ENCODE measurements around the gene PTRH1.
A peak's percentile ranks its signal among the peaks of the same experiment; 100 is the strongest.

PTRH1 gene

DNA sequence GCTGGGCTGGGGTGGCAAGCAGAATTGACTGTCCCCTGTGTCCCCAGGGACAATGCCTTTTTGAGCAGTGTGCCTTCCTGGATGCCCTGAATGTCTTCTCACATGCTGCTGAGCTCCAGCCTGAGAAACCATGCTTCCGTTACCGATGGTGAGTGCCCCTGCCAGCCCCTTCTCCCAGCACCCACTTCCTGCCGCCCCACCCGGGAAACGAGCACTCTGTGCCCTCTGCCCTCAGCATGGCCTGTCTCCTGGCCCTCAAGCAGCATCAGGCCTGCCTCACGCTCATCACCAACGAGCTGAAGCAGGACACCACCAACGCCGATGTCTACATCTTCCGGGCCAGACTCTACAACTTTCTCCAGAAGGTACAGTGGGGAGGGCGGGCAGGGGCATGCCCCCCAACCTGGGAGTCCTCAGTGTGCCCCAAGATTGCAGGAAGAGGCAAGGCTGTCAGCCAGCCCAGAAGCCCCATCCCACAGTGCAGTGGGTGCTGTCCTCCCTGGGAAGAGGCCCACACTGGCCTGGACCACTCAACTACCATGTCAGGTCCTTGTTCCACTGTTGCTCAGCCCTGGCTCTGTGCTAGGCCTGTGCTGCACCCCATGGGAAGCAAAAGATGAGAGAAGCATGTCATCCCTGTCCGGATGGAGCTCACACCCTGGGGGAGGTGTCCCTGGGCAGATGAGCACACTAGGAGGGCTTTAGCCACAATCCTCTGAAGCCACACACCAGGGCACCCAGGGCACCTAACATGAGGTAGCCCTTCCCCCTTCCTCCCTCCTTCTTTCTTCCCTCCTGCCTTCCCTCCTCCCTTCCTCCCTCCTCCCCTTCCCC is 4.8 kb upstream of the PTRH1 start:
- no peak for DNase-seq

GRCh38 chr9:127717766-127718165 is 2.3 kb upstream of the PTRH1 start:
- DNase-seq = no peak

DNA sequence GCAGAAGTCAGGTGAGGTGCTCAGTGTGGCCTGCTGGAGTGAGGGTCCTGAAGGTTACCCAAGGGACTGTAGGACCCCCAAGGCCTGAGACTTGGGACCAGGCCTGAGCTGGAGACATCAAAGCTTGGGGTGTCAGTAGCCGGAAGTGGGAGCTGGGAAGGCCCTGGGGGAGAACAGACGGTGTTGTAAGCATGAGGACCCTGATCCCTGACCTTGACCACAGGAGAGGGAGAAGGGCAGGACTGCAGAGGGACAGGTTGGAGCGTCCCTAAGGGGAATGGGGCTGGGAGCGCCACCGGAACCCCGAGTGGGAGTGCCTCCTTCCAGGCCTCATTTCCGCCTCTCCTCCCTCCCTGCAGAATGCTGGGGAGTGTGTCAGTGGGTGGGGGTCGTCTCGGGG is 949 bp upstream of the PTRH1 start:
- no peak for DNase-seq

- no peak for DNase-seq
Observed at GRCh38 chr9:127714951-127715469, 453 bp downstream of the PTRH1 start.

DNA sequence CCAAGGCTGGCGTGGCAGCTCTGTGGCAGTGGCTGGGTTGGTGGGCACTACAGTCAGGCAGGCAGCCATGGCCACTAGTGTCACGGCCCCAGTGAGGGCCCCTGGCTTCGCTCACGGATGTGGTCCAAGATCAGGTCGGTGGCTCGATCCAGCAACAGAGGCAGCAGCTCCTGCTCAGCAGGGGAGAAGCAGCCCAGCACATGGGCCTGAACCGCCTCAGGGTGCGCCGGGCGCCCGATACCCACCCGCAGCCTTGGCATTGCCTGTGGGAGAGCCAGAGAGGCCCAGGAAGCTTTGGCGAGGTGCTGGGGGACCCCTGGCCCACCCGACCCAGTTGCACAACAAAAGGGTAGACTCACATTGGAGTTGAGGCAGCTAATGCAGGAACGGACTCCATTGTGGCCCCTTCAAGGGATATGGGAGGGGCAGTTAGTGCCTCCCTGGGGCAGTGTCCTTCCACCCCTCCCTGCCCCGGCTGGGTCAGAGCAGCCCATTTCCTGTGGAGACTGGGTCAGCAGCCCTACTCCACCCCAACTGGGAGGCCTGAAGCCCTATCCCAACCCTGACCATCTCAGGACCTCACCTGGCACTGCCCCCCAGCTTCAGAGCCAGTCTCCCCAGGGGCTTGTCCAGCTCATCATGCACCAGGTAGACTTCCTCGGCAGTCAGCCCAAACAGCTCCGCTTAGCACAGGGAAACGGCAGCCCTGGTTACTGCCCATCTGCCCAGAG is 1.3 kb downstream of the PTRH1 start:
- DNase-seq = no peak

GRCh38 chr9:127712867-127713266 is 2.6 kb downstream of the PTRH1 start:
- DNase-seq = no peak

DNA sequence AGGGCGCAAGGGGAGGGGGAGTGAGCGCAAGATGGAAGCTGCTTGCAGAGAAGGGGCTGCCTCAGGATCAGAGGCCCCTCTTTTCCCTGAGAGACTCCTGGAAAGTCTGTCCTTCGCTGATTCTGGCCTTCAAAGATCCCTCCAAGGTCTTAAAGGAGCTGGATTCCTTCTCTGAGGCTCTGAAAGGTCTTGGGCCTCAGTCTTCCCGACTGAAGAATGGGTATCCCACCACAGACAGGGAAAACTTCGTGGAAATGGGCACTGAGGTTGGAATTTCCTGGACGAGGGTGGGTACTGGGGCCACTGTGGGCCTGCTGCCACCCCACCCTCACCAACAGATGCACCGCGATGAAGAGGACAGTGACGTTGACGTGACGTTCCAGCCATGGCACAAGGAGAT is 3.1 kb downstream of the PTRH1 start:
- no peak for DNase-seq

GRCh38 chr9:127711831-127712274 is 3.6 kb downstream of the PTRH1 start:
- peak; percentile 36 for DNase-seq

DNA sequence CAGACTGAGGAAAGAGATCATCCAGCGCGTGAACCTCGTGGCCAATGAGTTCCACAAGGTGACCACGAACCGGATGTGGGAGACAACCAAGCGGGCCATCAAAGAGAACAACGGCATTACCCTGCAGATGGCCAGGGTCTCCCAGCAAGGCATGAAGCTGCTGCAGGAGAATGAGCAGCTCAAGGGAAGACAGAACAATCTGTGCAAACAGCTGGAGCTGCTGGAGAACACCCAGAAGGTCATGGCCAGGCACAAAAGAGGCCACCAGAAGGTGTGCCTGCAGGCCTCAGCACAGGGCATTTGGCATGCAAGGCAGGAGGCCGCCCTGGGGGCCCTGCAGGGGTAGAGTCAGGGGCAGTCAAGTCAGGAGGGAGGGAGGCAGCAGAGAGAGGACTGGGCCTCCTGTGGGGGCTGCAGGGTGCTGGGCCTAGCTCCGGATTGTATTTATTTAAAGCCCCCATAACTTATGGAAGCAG is 4.2 kb downstream of the PTRH1 start:
- peak; percentile 75 for DNase-seq

- no peak for DNase-seq
Observed at GRCh38 chr9:127710204-127710783, 5.2 kb downstream of the PTRH1 start.

DNA sequence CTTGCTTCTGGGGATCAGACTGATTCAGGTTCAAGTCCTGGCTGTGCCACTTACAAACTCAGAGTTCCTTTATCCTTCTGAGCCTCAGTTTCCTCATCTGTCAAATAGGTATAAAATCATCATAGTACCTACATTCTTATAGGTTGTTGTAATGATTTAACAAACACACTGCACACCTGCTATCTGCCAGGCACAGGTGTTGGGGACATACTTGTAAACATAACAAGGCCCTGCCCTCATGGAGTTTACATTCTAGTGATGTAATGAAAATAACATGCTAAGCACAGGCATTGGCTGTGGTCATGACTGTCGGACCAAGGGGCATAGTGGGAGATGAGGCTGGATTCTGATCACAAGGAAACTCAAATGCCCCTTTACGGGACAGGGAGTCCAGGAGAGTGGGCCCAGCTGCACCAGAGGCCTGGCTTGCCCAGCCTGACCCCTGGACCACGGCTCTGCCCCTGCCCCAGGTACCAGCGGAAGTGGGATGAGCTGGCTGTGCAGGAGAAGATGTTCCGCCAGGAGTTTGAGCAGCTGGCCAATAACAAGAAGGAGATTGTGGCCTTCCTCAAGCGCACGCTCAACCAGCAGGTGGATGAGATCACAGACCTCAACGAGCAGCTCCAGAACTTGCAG is 6.4 kb downstream of the PTRH1 start:
- no peak for DNase-seq

- DNase-seq = no peak
Observed at GRCh38 chr9:127707766-127708165, 7.7 kb downstream of the PTRH1 start.

GRCh38 chr9:127706836-127707241 is 8.6 kb downstream of the PTRH1 start, which contains the start of gene CFAP157:
Gene CFAP157, plus strand, starts transcription at chr9:127706988. Its CDS starts 44 bp downstream, at chr9:127707032.
- peak; percentile 35 for DNase-seq

GRCh38 chr9:127705577-127706379 is 9.7 kb downstream of the PTRH1 start:
- no peak for DNase-seq

- DNase-seq = no peak
Observed at GRCh38 chr9:127703289-127703946, 12.0 kb downstream of the PTRH1 start.

DNA sequence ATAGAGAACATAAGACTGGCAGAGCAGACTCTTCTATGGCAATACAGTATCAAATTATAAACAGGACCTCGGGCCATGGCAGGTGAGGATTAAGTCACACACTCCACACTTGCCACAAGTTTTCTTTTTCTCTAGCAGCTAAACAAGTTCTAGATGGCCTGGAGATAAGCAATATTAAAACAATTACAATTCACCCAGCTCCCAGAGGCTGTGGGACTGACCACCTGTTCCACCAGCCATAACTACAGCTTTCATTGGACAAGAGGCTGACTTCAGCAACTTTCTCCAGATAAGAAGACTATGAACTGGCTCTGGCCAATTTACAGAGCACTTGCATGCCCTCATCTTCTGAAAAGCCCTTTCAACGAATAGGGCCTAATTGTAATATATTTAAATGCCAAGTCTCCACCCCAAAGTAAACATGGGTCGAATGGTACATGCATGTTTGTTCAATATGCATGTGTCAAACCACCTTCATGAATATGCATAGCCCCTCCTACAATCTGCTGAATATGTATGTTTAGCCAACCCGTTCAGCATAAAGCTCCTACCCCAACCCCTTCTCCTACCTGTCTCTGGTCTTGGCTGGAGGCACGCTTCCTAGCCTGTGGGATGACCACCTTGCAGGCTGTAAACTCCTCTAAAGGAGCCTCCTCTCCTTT is 14.7 kb downstream of the PTRH1 start:
- no peak for DNase-seq

DNA sequence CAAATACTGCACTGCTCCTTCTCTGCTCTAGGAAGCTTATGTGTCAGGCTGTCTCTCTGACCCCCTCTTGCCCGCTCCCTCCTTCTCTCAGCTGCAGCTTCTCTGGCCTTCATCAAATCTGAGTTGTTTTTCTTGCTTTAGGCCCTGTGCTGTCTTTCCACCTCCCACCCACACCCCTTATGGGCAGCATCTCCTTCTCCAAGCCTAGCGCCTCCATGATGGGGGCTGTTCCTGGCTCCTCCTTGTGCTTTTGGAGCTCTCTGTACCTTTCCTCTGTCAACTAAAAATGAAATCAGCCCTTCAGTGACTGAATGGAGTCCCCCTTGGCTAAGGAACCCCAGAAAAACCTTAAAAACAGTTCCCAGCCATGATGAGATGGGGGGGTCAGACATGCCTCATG is 15.3 kb downstream of the PTRH1 start:
- no peak for DNase-seq

DNA sequence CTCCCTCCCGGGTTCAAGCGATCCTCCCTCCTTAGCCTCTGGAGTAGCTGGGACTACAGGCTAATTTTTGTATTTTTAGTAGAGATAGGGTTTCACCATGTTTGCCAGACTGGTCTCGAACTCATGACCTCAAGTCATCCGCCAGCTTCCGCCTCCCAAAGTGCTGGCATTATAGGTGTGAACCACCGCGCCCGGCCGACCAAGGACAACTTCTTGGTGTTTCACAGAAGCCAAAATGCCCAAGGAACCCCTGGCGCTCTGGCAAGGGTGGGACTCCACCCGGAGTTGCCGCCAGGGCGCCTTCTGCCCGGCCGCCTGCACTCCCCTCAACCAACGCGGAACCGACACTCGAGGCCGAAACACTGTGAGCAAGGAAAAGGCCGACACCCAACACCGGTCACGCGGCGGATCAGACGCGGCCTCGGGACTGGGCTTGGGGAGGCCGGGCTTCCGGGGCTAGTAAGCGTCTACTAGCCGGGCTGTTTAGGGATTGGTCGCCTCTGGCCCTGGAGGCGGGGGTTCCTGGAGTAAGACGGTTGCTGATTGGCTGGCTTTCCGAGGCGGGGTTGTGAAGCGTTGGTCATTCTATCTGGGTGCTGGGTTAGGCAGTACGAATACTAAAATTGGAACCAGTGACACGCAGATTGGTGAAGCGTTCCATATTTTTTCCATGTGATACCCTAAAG is 16.3 kb downstream of the PTRH1 start:
- DNase-seq = peak; percentile 98

- DNase-seq = no peak
Observed at GRCh38 chr9:127698386-127698785, 17.1 kb downstream of the PTRH1 start.

DNA sequence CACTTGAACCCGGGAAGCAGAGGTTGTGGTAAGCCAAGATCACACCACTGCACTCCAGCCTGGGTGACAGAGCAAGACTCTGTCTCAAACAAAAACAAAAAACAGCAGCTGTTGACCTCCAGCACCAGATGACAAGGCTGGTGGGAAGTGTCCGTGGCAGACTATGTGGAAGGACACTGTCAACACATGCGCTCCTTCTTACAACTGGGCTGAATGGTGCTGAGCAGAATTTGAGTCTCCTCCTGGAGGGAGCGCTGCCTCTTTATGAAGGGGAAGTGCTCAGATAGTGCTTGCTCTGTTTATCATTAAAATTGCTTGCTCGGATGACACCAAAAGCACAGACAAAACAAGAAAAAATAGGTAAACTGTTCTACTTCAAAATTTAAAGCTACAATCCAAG is 17.9 kb downstream of the PTRH1 start:
- no peak for DNase-seq
